Astrocyte (in vitro differentiated cells and primary cell): Measurements from ENCODE around the gene HACD4. TPM values are rescaled to one million over a fixed set of nuclear protein-coding genes. Genes with fewer than 3 reads are reported as not detected.

Source experiments
- DNase-seq: peaks from one replicate; pipeline ENCODE4 v3.0.0-alpha.2; 2010; ENCODE audit warnings: low read depth
- FAIRE-seq: peaks from 2 replicates; lab custom pipeline; 2011; peaks lifted over from hg19 to GRCh38; lab: Jason Lieb, UNC
- H2AFZ ChIP-seq: 2 replicates; pipeline ENCODE4 v1.6.0; 2012; ENCODE audit warnings: low read depth, low read length, inconsistent platforms
- H3K27ac ChIP-seq: 2 replicates; pipeline ENCODE4 v1.5.1; 2011; ENCODE audit warnings: low read depth, low read length, inconsistent platforms
- H3K27me3 ChIP-seq: 2 replicates; pipeline ENCODE4 v1.6.0; 2011; ENCODE audit warnings: low read length, inconsistent platforms; ENCODE audit not compliant: insufficient read depth
- H3K36me3 ChIP-seq: 2 replicates; pipeline ENCODE4 v1.5.1; 2011; ENCODE audit warnings: low read length, inconsistent platforms; ENCODE audit not compliant: insufficient read depth
- H3K4me1 ChIP-seq: 2 replicates; pipeline ENCODE4 v1.5.1; 2011; ENCODE audit warnings: low read length, inconsistent platforms; ENCODE audit not compliant: insufficient read depth
- H3K4me2 ChIP-seq: 2 replicates; pipeline ENCODE4 v1.6.0; 2012; ENCODE audit warnings: low read length, inconsistent platforms
- H3K4me3 ChIP-seq: 2 replicates; pipeline ENCODE4 v1.5.1; 2011; ENCODE audit warnings: low read depth, mild to moderate bottlenecking, low read length, inconsistent platforms; ENCODE audit not compliant: insufficient read depth
- H3K79me2 ChIP-seq: 2 replicates; pipeline ENCODE4 v1.6.0; 2012; ENCODE audit warnings: mild to moderate bottlenecking, low read length, inconsistent platforms; ENCODE audit not compliant: insufficient read depth
- H3K9ac ChIP-seq: 2 replicates; pipeline ENCODE4 v1.6.0; 2012; ENCODE audit warnings: mild to moderate bottlenecking, low read length, inconsistent platforms
- H3K9me3 ChIP-seq: 2 replicates; pipeline ENCODE4 v1.5.1; 2012; ENCODE audit warnings: low read depth, mild to moderate bottlenecking, low read length, inconsistent platforms; ENCODE audit not compliant: insufficient read depth
- H4K20me1 ChIP-seq: 2 replicates; pipeline ENCODE4 v1.6.0; 2012; ENCODE audit warnings: low read length, inconsistent platforms; ENCODE audit not compliant: insufficient read depth
- H3K27ac Mint-ChIP-seq: one replicate; pipeline ENCODE4 v1.8.0; 2021; ENCODE audit warnings: mild to moderate bottlenecking, mixed read lengths; ENCODE audit not compliant: unreplicated experiment
- H3K27me3 Mint-ChIP-seq: one replicate; pipeline ENCODE4 v1.8.0; 2021; ENCODE audit warnings: low read depth, mixed read lengths; ENCODE audit not compliant: unreplicated experiment
- H3K36me3 Mint-ChIP-seq: one replicate; pipeline ENCODE4 v1.8.0; 2021; ENCODE audit warnings: low read depth, mixed read lengths; ENCODE audit not compliant: unreplicated experiment
- H3K4me1 Mint-ChIP-seq: one replicate; pipeline ENCODE4 v1.8.0; 2021; ENCODE audit warnings: low read depth, mixed read lengths; ENCODE audit not compliant: unreplicated experiment
- H3K4me3 Mint-ChIP-seq: one replicate; pipeline ENCODE4 v1.8.0; 2021; ENCODE audit warnings: mild to moderate bottlenecking, moderate library complexity, mixed read lengths; ENCODE audit not compliant: unreplicated experiment
- H3K9me3 Mint-ChIP-seq: one replicate; pipeline ENCODE4 v1.8.0; 2021; ENCODE audit warnings: mild to moderate bottlenecking, mixed read lengths; ENCODE audit not compliant: unreplicated experiment
- EZH2 ChIP-seq: IDR thresholded peaks from 2 replicates; pipeline ENCODE4 v1.6.1; 2012; ENCODE audit warnings: mild to moderate bottlenecking, low read length, inconsistent platforms; ENCODE audit not compliant: insufficient read depth
- total RNA-seq: library from RNA; stranded (reverse); gene quantifications from 2 replicates; pipeline ENCODE4 v1.2.1, GENCODE V29; 2021
- TF ChIP-seq, protein P1 (sequence below): IDR thresholded peaks from 2 replicates; pipeline ENCODE4 v1.5.1; 2011; ENCODE audit warnings: low read depth, mild to moderate bottlenecking, inconsistent platforms, low read length, moderate library complexity; ENCODE audit not compliant: insufficient read depth

The HACD4 gene
- total RNA-seq, 1 donor from 2014 or later = 2.1 TPM

DNA sequence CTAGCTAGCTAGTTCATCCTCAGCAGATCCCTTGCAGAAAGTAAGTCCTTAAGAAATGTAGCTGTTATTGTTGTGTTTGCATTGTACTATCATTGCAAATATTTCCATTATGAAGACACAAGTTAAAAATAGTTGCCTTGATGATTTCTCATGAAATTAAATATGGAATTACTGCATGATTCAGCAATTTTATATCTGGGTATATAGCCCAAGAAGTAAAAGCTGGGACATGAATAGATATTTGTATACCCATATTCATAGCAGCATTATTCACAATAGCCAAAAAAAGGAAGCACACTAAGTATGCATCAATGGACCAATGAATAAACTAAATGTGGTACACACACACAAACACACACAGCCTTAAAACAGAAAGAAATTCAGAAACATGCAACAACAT is 39.5 kb upstream of the HACD4 start:
- H3K27me3 ChIP-seq = no peaks in the 10 kb centered on the region
- no peak overlapping the region for H3K9ac ChIP-seq
- peaks cover 6% of the 10 kb centered on the region for H3K4me1 ChIP-seq
- no peak overlapping the region for H3K4me3 ChIP-seq
- H3K27ac Mint-ChIP-seq = no peak overlapping the region
- no peak overlapping the region for H3K4me2 ChIP-seq
- DNase-seq = no peak
- H3K4me3 Mint-ChIP-seq = no peak overlapping the region
- H3K79me2 ChIP-seq = no peaks in the 10 kb centered on the region
- no peaks in the 10 kb centered on the region for H3K36me3 Mint-ChIP-seq
- H3K4me1 Mint-ChIP-seq = peaks cover 13% of the 10 kb centered on the region
- H3K27me3 Mint-ChIP-seq = no peaks in the 10 kb centered on the region
- H3K36me3 ChIP-seq = no peaks in the 10 kb centered on the region
- no peak for TF ChIP-seq EZH2
- FAIRE-seq = peak; percentile 66
- H2AFZ ChIP-seq = no peak overlapping the region
- H3K9me3 ChIP-seq = no peaks in the 10 kb centered on the region
- H3K27ac ChIP-seq = no peak overlapping the region
- no peaks in the 10 kb centered on the region for H4K20me1 ChIP-seq
- no peaks in the 10 kb centered on the region for H3K9me3 Mint-ChIP-seq

DNA sequence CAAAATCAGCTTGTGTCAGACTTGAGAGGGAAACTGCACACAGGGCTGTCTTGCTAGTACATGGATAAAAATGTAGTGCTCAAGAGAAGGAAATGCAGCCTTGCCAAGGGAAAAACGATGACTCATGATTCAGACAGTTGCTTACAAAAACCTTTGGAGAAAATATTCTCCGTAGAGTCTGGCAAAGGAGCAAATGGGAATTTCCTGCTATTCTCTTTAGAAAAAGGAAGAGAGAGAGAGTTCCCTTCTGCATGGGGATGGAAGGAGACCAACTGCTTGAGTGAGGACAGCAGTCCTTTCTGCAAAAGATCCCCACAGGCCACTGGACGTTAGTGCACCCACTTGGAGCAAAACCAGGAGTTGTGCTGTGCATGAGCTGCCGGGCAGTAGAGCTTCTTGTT is 38.7 kb upstream of the HACD4 start:
- Histone ChIP-seq H3K27ac (peak overlapping the region; percentile 35), H3K27me3 (no peaks in the 10 kb centered on the region), H3K79me2 (no peaks in the 10 kb centered on the region), H3K9ac (no peak overlapping the region), H4K20me1 (no peaks in the 10 kb centered on the region), H3K4me2 (peak overlapping the region; percentile 62), H3K9me3 (no peaks in the 10 kb centered on the region), H2AFZ (peak overlapping the region; percentile 0), H3K36me3 (no peaks in the 10 kb centered on the region), H3K4me3 (no peak overlapping the region), H3K4me1 (peaks cover 6% of the 10 kb centered on the region)
- no peak for TF ChIP-seq EZH2
- TF ChIP-seq, protein P1, sequence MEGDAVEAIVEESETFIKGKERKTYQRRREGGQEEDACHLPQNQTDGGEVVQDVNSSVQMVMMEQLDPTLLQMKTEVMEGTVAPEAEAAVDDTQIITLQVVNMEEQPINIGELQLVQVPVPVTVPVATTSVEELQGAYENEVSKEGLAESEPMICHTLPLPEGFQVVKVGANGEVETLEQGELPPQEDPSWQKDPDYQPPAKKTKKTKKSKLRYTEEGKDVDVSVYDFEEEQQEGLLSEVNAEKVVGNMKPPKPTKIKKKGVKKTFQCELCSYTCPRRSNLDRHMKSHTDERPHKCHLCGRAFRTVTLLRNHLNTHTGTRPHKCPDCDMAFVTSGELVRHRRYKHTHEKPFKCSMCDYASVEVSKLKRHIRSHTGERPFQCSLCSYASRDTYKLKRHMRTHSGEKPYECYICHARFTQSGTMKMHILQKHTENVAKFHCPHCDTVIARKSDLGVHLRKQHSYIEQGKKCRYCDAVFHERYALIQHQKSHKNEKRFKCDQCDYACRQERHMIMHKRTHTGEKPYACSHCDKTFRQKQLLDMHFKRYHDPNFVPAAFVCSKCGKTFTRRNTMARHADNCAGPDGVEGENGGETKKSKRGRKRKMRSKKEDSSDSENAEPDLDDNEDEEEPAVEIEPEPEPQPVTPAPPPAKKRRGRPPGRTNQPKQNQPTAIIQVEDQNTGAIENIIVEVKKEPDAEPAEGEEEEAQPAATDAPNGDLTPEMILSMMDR = peak; percentile 26
- DNase-seq = peak; percentile 97
- H3K36me3 Mint-ChIP-seq = no peaks in the 10 kb centered on the region
- no peaks in the 10 kb centered on the region for H3K27me3 Mint-ChIP-seq
- peak overlapping the region; percentile 87 for H3K27ac Mint-ChIP-seq
- peak; percentile 97 for FAIRE-seq
- peaks cover 13% of the 10 kb centered on the region for H3K4me1 Mint-ChIP-seq
- H3K4me3 Mint-ChIP-seq = peak overlapping the region; percentile 28
- H3K9me3 Mint-ChIP-seq = no peaks in the 10 kb centered on the region

DNA sequence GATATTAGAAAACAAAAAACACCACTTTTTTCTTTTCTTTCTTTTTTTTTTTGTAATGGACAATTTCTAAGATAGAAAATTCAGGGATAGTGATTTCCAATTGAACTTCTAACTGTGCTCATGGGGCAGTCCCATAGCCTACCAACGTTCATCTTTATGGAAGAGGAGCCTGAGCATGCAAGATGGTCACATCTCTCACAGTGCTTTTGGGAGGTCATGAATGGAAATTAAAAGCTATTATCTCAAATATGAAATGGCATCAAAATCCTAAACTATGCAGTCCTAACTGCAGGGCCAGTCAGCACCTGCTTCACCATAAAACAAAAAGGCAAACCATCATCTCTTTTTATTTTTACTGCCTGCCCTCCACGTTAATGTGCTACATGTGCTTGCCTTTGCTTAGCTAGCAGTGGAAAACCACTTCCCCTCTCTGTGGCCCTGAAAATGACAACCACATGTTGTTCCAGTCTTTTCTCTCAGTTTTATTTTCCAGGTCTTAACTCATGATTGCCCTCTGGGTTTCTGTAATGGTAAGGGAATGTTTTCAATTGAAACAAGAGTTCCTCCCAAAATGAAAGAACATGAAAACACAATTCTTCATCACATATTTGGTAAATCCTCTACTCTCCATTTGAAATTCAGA is 29.6 kb upstream of the HACD4 start:
- peak; percentile 19 for DNase-seq
- no peaks in the 10 kb centered on the region for H3K36me3 Mint-ChIP-seq

More for the DNA sequence above, 29.6 kb upstream of the HACD4 start:
- Histone ChIP-seq H3K27ac (no peak overlapping the region), H3K9me3 (no peaks in the 10 kb centered on the region), H3K4me1 (no peaks in the 10 kb centered on the region), H4K20me1 (no peaks in the 10 kb centered on the region), H2AFZ (no peak overlapping the region), H3K36me3 (no peaks in the 10 kb centered on the region), H3K4me3 (no peak overlapping the region), H3K27me3 (no peaks in the 10 kb centered on the region), H3K4me2 (no peak overlapping the region), H3K9ac (no peak overlapping the region), H3K79me2 (no peaks in the 10 kb centered on the region)
- Mint-ChIP-seq H3K27ac (no peak overlapping the region), H3K4me3 (no peak overlapping the region), H3K27me3 (no peaks in the 10 kb centered on the region), H3K4me1 (no peaks in the 10 kb centered on the region), H3K9me3 (peaks cover 2% of the 10 kb centered on the region)
- TF ChIP-seq, protein P1 = no peak
- no peak for TF ChIP-seq EZH2
- FAIRE-seq = peak; percentile 67
